Thyroid gland (tissue), 4 donors: ENCODE results near the gene TBC1D5.

Source experiments
- POLR2A ChIP-seq, 2 donors: fragments of 450-650 bp; IDR thresholded peaks; one replicate each; pipeline ENCODE4 v1.6.1; 2017; ENCODE audit warnings: antibody characterized with exemption in 2 of 2, mild to moderate bottlenecking in 2 of 2, moderate library complexity in 1 of 2
- TF ChIP-seq, protein P1 (sequence below), 6 experiments: fragments of 200-600 bp in 3 of 6; fragments of 450-650 bp in 3 of 6; sonication (generic) in 3 of 6; IDR thresholded peaks; one replicate each; pipeline ENCODE4 v1.5.1; 2016 to 2019; ENCODE audit warnings: antibody characterized with exemption in 6 of 6, mild to moderate bottlenecking in 2 of 6, inconsistent platforms in 1 of 6, moderate library complexity in 1 of 6

DNA sequence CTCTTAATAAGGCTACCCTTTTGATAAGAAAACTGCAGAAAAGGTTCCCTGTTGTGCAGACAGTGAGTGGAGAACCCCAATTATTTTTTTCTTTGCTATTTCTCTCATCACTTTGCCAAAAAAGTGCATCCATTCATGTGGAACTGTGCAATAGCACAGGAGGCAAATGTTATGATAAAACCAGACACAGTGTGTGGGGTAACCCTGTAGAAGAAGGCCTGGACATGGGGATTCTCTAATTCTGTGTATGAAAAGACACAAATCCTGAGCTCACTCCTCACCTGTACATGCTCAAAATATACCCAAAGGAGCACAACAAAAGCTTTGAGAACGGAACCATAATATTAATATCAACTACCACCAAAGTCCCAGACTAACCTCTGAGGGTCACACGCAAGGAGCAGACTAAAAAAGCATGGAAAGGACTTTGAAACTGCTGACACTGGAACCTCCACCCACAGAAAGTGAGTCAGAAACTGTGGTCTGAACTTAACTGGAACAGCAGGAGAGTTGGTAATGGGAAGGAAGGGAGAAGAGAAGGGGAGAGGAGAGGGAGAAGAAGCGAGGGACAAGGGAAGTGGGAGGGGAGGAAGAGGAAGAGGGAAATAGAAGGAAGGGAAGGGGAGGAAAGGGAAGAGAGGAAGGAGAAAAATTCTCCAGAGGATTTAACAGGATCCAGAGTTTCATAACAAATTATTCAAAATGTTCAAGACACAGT lies 299.9 kb downstream of the TBC1D5 start:
- TF ChIP-seq POLR2A (IDR thresholded peaks at IDR 0.05) = no peak
- TF ChIP-seq, protein P1, sequence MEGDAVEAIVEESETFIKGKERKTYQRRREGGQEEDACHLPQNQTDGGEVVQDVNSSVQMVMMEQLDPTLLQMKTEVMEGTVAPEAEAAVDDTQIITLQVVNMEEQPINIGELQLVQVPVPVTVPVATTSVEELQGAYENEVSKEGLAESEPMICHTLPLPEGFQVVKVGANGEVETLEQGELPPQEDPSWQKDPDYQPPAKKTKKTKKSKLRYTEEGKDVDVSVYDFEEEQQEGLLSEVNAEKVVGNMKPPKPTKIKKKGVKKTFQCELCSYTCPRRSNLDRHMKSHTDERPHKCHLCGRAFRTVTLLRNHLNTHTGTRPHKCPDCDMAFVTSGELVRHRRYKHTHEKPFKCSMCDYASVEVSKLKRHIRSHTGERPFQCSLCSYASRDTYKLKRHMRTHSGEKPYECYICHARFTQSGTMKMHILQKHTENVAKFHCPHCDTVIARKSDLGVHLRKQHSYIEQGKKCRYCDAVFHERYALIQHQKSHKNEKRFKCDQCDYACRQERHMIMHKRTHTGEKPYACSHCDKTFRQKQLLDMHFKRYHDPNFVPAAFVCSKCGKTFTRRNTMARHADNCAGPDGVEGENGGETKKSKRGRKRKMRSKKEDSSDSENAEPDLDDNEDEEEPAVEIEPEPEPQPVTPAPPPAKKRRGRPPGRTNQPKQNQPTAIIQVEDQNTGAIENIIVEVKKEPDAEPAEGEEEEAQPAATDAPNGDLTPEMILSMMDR (IDR thresholded peaks at IDR 0.05) = no peak
